Activated CD4-positive, alpha-beta memory T cell treated with anti-CD3 and anti-CD28 coated beads, Interleukin-2, amount 10 ng/mL, durations not matched to agents 7 days and 5 days (primary cell): ENCODE results near the gene STX10. TPM values are rescaled to one million over a fixed set of nuclear protein-coding genes. Genes with fewer than 3 reads are reported as not detected.
"Not testable (repeated sequence)": the region's sequence is repeated elsewhere in the genome, so short reads cannot be mapped to it uniquely, and the experiment has no call there.

Experiments used
- CTCF ChIA-PET: fragments of 350-600 bp; sonication (Branson Sonifier 250); formaldehyde crosslinking; loops from one replicate; lab custom pipeline; 2021; ENCODE audit warnings: antibody characterized with exemption, inconsistent platforms; lab: Charles Lee
- POLR2A ChIA-PET: fragments of 350-600 bp; sonication (Branson Sonifier 250); formaldehyde crosslinking; loops from one replicate; lab custom pipeline; 2021; ENCODE audit warnings: antibody characterized with exemption; lab: Charles Lee
- DNase-seq: peaks from one replicate; pipeline ENCODE4 v3.0.0-alpha.2; 2020
- H3K27ac Mint-ChIP-seq: one replicate; pipeline ENCODE4 v1.8.0; 2021; ENCODE audit warnings: mild to moderate bottlenecking, mixed read lengths
- H3K27me3 Mint-ChIP-seq: one replicate; pipeline ENCODE4 v1.8.0; 2021; ENCODE audit warnings: mixed read lengths
- H3K36me3 Mint-ChIP-seq: one replicate; pipeline ENCODE4 v1.8.0; 2021; ENCODE audit warnings: low read depth, mixed read lengths
- H3K4me1 Mint-ChIP-seq: one replicate; pipeline ENCODE4 v1.8.0; 2021; ENCODE audit warnings: mixed read lengths
- H3K4me3 Mint-ChIP-seq: one replicate; pipeline ENCODE4 v1.8.0; 2021; ENCODE audit warnings: mild to moderate bottlenecking, mixed read lengths
- H3K9me3 Mint-ChIP-seq: one replicate; pipeline ENCODE4 v1.8.0; 2021; ENCODE audit warnings: mixed read lengths
- total RNA-seq, 2 experiments: library from RNA; stranded (reverse); gene quantifications; one replicate each; pipeline ENCODE4 v1.2.3, GENCODE V29; 2021

Gene STX10
- total RNA-seq, result 10 to 100 TPM; 69.0 to 72.2 TPM

GRCh38 chr19:13150187-13150930 is at the start of gene STX10, which contains the start of gene IER2:
Gene STX10 (minus strand): TSS chr19:13150375. CDS start chr19:13150173, 202 bp downstream.
Gene IER2 (plus strand): TSS chr19:13150411. CDS start chr19:13153187, 2,776 bp downstream.
- ChIA-PET POLR2A (interaction anchor here (1.0 to 5.0 kb wide), 10 partner anchors 14 to 65 kb away, joined by 3 to 335 read pairs (median 8); partner anchors contain the start of gene NACC1), CTCF (interaction anchor here (1.1 to 2.3 kb wide), 10 partner anchors 18 to 185 kb away, joined by 3 to 13 read pairs (median 4); partner anchors contain the start of gene NACC1)
- Mint-ChIP-seq H3K9me3 (no peaks in the 10 kb centered on the region), H3K27me3 (no peaks in the 10 kb centered on the region), H3K27ac (peak within 1 kb of the TSS; percentile 99), H3K4me1 (peaks cover 24% of the 10 kb centered on the region), H3K36me3 (peaks cover 38% of the 10 kb centered on the region), H3K4me3 (peak within 1 kb of the TSS; percentile 95)
- DNase-seq, result peak; percentile 94

GRCh38 chr19:13198634-13199033 is 48.5 kb upstream of the STX10 start:
- no peak overlapping the region for H3K27ac Mint-ChIP-seq
- H3K9me3 Mint-ChIP-seq, result no peaks in the 10 kb centered on the region
- DNase-seq, result no peak
- ChIA-PET POLR2A (interaction anchor here (0.9 kb wide), 1 partner anchor 36 kb away, joined by 3 read pairs; no protein-coding TSS in a partner anchor), CTCF (no interaction called here)
- H3K36me3 Mint-ChIP-seq, result no peaks in the 10 kb centered on the region
- H3K4me3 Mint-ChIP-seq, result no peak overlapping the region
- H3K27me3 Mint-ChIP-seq, result no peaks in the 10 kb centered on the region
- peaks cover 17% of the 10 kb centered on the region for H3K4me1 Mint-ChIP-seq

- ChIA-PET CTCF (interaction anchor here (0.6 to 4.0 kb wide), 26 partner anchors 9 to 323 kb away, joined by 3 to 36 read pairs (median 5); partner anchors contain the start of gene NACC1), POLR2A (interaction anchor here (0.7 to 3.5 kb wide), 10 partner anchors 21 to 80 kb away, joined by 3 to 26 read pairs (median 8); partner anchors contain the start of genes IER2 and STX10)
- H3K27ac Mint-ChIP-seq, result no peak overlapping the region
- H3K27me3 Mint-ChIP-seq, result no peaks in the 10 kb centered on the region
- no peaks in the 10 kb centered on the region for H3K9me3 Mint-ChIP-seq
- H3K4me1 Mint-ChIP-seq, result peaks cover 29% of the 10 kb centered on the region
- peak; percentile 71 for DNase-seq
- H3K36me3 Mint-ChIP-seq, result no peaks in the 10 kb centered on the region
- H3K4me3 Mint-ChIP-seq, result no peak overlapping the region
Observed at GRCh38 chr19:13195678-13196077, 45.5 kb upstream of the STX10 start.

- peaks cover 44% of the 10 kb centered on the region for H3K4me1 Mint-ChIP-seq
- H3K27ac Mint-ChIP-seq, result peak overlapping the region; percentile 31
- no peaks in the 10 kb centered on the region for H3K36me3 Mint-ChIP-seq
- H3K4me3 Mint-ChIP-seq, result no peak overlapping the region
- ChIA-PET POLR2A (interaction anchor here (1.5 to 2.7 kb wide), 3 partner anchors 23 to 36 kb away, joined by 5 to 9 read pairs (median 6); no protein-coding TSS in a partner anchor), CTCF (interaction anchor here (0.6 to 1.7 kb wide), 2 partner anchors 36 to 1864 kb away, joined by 3 to 5 read pairs; no protein-coding TSS in a partner anchor)
- no peaks in the 10 kb centered on the region for H3K27me3 Mint-ChIP-seq
- DNase-seq, result peak; percentile 37
- no peaks in the 10 kb centered on the region for H3K9me3 Mint-ChIP-seq
Observed at GRCh38 chr19:13190781-13191540, 40.8 kb upstream of the STX10 start.

GRCh38 chr19:13189600-13189999 is 39.4 kb upstream of the STX10 start:
- H3K9me3 Mint-ChIP-seq, result no peaks in the 10 kb centered on the region
- POLR2A ChIA-PET, result interaction anchor here (1.0 to 2.7 kb wide), 4 partner anchors 21 to 35 kb away, joined by 5 to 9 read pairs (median 6); no protein-coding TSS in a partner anchor
- CTCF ChIA-PET, result interaction anchor here (0.6 to 1.7 kb wide), 4 partner anchors 10 to 956 kb away, joined by 3 to 7 read pairs (median 4); no protein-coding TSS in a partner anchor

GRCh38 chr19:13187419-13187818 is 37.2 kb upstream of the STX10 start:
- no peak for DNase-seq
- H3K27ac Mint-ChIP-seq, result peak overlapping the region; percentile 29
- H3K27me3 Mint-ChIP-seq, result no peaks in the 10 kb centered on the region
- CTCF ChIA-PET, result no interaction called here
- no peaks in the 10 kb centered on the region for H3K9me3 Mint-ChIP-seq
- H3K36me3 Mint-ChIP-seq, result no peaks in the 10 kb centered on the region
- POLR2A ChIA-PET, result interaction anchor here (0.8 to 1.5 kb wide), 2 partner anchors 17 to 30 kb away, joined by 3 to 4 read pairs; no protein-coding TSS in a partner anchor
- H3K4me1 Mint-ChIP-seq, result peaks cover 27% of the 10 kb centered on the region
- no peak overlapping the region for H3K4me3 Mint-ChIP-seq

More at GRCh38 chr19:13189600-13189999, 39.4 kb upstream of the STX10 start:
- no peak for DNase-seq
- Mint-ChIP-seq H3K27ac (no peak overlapping the region), H3K27me3 (no peaks in the 10 kb centered on the region), H3K4me1 (peaks cover 36% of the 10 kb centered on the region), H3K36me3 (no peaks in the 10 kb centered on the region), H3K4me3 (no peak overlapping the region)

GRCh38 chr19:13186688-13187087 is 36.5 kb upstream of the STX10 start:
- not testable (repeated sequence) for H3K36me3 Mint-ChIP-seq, H3K27me3 Mint-ChIP-seq, H3K27ac Mint-ChIP-seq, H3K4me3 Mint-ChIP-seq, DNase-seq, H3K9me3 Mint-ChIP-seq
- H3K4me1 Mint-ChIP-seq, result peaks cover 32% of the 10 kb centered on the region
- ChIA-PET CTCF (interaction anchor here (1.2 to 1.7 kb wide), 2 partner anchors 8 to 82 kb away, joined by 3 to 13 read pairs; no protein-coding TSS in a partner anchor), POLR2A (interaction anchor here (1.5 to 6.0 kb wide), 2 partner anchors 16 to 34 kb away, joined by 4 to 32 read pairs; no protein-coding TSS in a partner anchor)

GRCh38 chr19:13185763-13186657 is 35.8 kb upstream of the STX10 start:
- H3K36me3 Mint-ChIP-seq, DNase-seq, H3K27me3 Mint-ChIP-seq, H3K4me3 Mint-ChIP-seq, H3K9me3 Mint-ChIP-seq, H3K27ac Mint-ChIP-seq: not testable (repeated sequence)
- ChIA-PET POLR2A (interaction anchor here (1.1 to 6.0 kb wide), 3 partner anchors 9 to 33 kb away, joined by 3 to 32 read pairs (median 4); no protein-coding TSS in a partner anchor), CTCF (interaction anchor here (0.6 to 1.7 kb wide), 3 partner anchors 9 to 118 kb away, joined by 3 to 13 read pairs (median 7); no protein-coding TSS in a partner anchor)
- peaks cover 27% of the 10 kb centered on the region for H3K4me1 Mint-ChIP-seq

- peaks cover 31% of the 10 kb centered on the region for H3K4me1 Mint-ChIP-seq
- H3K4me3 Mint-ChIP-seq, CTCF ChIA-PET, H3K9me3 Mint-ChIP-seq, H3K36me3 Mint-ChIP-seq, H3K27ac Mint-ChIP-seq, DNase-seq, H3K27me3 Mint-ChIP-seq: not testable (repeated sequence)
- POLR2A ChIA-PET, result interaction anchor here (4.7 to 6.0 kb wide), 2 partner anchors 30 to 32 kb away, joined by 25 to 32 read pairs; no protein-coding TSS in a partner anchor
Observed at GRCh38 chr19:13184926-13185325, 34.8 kb upstream of the STX10 start.

GRCh38 chr19:13181747-13182388 is 31.7 kb upstream of the STX10 start:
- Mint-ChIP-seq H3K27ac (peak overlapping the region; percentile 34), H3K27me3 (no peaks in the 10 kb centered on the region), H3K4me3 (no peak overlapping the region), H3K4me1 (peaks cover 21% of the 10 kb centered on the region), H3K36me3 (no peaks in the 10 kb centered on the region), H3K9me3 (no peaks in the 10 kb centered on the region)
- ChIA-PET CTCF (interaction anchor here (0.5 to 3.2 kb wide), 9 partner anchors 11 to 611 kb away, joined by 3 to 21 read pairs (median 3); no protein-coding TSS in a partner anchor), POLR2A (interaction anchor here (0.8 to 6.0 kb wide), 8 partner anchors 12 to 77 kb away, joined by 3 to 32 read pairs (median 6); partner anchors contain the start of genes IER2 and STX10)
- DNase-seq, result peak; percentile 20

GRCh38 chr19:13178291-13178690 is 28.1 kb upstream of the STX10 start:
- H3K9me3 Mint-ChIP-seq, DNase-seq, H3K27me3 Mint-ChIP-seq, H3K27ac Mint-ChIP-seq, H3K4me3 Mint-ChIP-seq, H3K36me3 Mint-ChIP-seq: not testable (repeated sequence)
- peaks cover 21% of the 10 kb centered on the region for H3K4me1 Mint-ChIP-seq
- ChIA-PET POLR2A (interaction anchor here (1.0 to 1.2 kb wide), 2 partner anchors 9 to 10 kb away, joined by 3 to 4 read pairs; no protein-coding TSS in a partner anchor), CTCF (interaction anchor here (0.6 to 0.7 kb wide), 2 partner anchors 98 to 110 kb away, joined by 3 read pairs; no protein-coding TSS in a partner anchor)
